Lower leg skin (tissue), 4 donors: Measurements from ENCODE around the gene ACTN3. TPM values are rescaled to one million over a fixed set of nuclear protein-coding genes. Genes with fewer than 3 reads are reported as not detected.

ENCODE experiments used
- DNase-seq, 2 donors: peaks; one replicate each; pipeline ENCODE4 v3.0.0-alpha.2; 2019; ENCODE audit warnings: low spot score in 2 of 2
- H3K4me3 ChIP-seq: fragments of 200-600 bp; sonication (generic); 2 replicates; pipeline ENCODE4 v1.5.1; 2017; ENCODE audit warnings: mild to moderate bottlenecking, low read depth; ENCODE audit not compliant: poor library complexity, severe bottlenecking
- POLR2A ChIP-seq, 2 donors: fragments of 450-650 bp; IDR thresholded peaks; one replicate each; pipeline ENCODE4 v1.6.1; 2016 to 2017; ENCODE audit warnings: antibody characterized with exemption in 2 of 2, mild to moderate bottlenecking in 1 of 2, moderate library complexity in 1 of 2
- WGBS, 2 donors: methylation state at CpG; one replicate each; pipeline ENCODE4 v1.1.5; 2018; 5-methylcytosine and 5-hydroxymethylcytosine counted together
- intact Hi-C: fragments of 100-400 bp; cut with DNase I; formaldehyde crosslinking; loops from one replicate; pipeline ENCODE4 v1.15.0; 2023; ENCODE audit warnings: low total_unique reads
- total RNA-seq, 4 donors: library from RNA; depleted of rRNA; stranded (reverse); fragments of >200 nt; gene quantifications; one replicate each; pipeline ENCODE4 v1.1.0, GENCODE V29; 2016
- TF ChIP-seq, protein P1 (sequence below), 3 donors: fragments of 450-650 bp; IDR thresholded peaks; one replicate each; pipeline ENCODE4 v1.5.1; 2016; ENCODE audit warnings: antibody characterized with exemption in 3 of 3, mild to moderate bottlenecking in 3 of 3, moderate library complexity in 2 of 3

The ACTN3 gene
- total RNA-seq, 4 donors from 2014 or later, result not detected

DNA sequence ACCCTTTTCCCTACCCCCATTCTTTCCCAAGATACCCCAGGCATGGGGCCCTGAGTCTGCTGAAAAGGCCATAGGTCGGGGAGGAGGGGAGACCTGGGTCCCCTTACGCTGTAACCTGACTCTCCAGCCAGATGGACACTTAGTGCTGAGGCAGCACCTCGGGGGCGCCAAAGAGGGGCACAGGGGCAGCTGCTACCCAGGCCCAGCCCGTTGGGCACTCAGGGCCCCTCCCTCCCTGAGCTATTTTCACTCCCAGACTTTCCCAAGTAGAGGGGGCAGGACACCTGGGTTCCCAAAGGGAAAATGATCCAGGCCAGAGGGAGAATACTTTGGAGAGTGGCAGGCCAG lies 933 bp downstream of the ACTN3 start:
- no peak for TF ChIP-seq POLR2A (IDR thresholded peaks at IDR 0.05)
- TF ChIP-seq, protein P1, sequence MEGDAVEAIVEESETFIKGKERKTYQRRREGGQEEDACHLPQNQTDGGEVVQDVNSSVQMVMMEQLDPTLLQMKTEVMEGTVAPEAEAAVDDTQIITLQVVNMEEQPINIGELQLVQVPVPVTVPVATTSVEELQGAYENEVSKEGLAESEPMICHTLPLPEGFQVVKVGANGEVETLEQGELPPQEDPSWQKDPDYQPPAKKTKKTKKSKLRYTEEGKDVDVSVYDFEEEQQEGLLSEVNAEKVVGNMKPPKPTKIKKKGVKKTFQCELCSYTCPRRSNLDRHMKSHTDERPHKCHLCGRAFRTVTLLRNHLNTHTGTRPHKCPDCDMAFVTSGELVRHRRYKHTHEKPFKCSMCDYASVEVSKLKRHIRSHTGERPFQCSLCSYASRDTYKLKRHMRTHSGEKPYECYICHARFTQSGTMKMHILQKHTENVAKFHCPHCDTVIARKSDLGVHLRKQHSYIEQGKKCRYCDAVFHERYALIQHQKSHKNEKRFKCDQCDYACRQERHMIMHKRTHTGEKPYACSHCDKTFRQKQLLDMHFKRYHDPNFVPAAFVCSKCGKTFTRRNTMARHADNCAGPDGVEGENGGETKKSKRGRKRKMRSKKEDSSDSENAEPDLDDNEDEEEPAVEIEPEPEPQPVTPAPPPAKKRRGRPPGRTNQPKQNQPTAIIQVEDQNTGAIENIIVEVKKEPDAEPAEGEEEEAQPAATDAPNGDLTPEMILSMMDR (IDR thresholded peaks at IDR 0.05), result no peak
- 50 to 52% methylated on average over 5 of the region's 5 CpGs for WGBS, 2 donors
- intact Hi-C loops, result no loop called here
- no peak for DNase-seq
- H3K4me3 ChIP-seq, result no peak overlapping the region

DNA sequence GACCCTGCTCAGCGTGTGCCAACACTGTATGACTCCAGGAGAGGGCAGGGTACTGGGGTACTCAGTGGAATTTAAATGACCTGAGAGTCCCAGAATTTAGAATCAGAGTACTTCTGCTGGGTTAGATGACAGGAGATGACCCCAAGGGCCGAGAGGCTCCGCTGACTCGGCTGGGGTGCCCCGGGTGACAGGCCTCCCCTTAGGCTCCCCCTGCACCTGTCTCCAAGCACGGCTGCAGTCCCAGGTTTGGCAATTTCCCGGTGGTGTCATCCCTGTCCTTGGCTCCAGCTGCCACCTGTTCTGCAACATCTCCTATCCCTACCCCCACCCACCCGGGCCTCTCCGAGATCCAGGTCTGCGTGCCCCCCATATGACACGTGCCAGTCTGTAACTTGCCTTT lies 1.3 kb downstream of the ACTN3 start:
- no peak overlapping the region for H3K4me3 ChIP-seq
- intact Hi-C loops, result no loop called here
- WGBS, 2 donors, result 31 to 45% methylated on average over 11 of the region's 11 CpGs
- TF ChIP-seq POLR2A (IDR thresholded peaks at IDR 0.05), result no peak
- TF ChIP-seq, protein P1 (IDR thresholded peaks at IDR 0.05), result no peak
- no peak for DNase-seq

DNA sequence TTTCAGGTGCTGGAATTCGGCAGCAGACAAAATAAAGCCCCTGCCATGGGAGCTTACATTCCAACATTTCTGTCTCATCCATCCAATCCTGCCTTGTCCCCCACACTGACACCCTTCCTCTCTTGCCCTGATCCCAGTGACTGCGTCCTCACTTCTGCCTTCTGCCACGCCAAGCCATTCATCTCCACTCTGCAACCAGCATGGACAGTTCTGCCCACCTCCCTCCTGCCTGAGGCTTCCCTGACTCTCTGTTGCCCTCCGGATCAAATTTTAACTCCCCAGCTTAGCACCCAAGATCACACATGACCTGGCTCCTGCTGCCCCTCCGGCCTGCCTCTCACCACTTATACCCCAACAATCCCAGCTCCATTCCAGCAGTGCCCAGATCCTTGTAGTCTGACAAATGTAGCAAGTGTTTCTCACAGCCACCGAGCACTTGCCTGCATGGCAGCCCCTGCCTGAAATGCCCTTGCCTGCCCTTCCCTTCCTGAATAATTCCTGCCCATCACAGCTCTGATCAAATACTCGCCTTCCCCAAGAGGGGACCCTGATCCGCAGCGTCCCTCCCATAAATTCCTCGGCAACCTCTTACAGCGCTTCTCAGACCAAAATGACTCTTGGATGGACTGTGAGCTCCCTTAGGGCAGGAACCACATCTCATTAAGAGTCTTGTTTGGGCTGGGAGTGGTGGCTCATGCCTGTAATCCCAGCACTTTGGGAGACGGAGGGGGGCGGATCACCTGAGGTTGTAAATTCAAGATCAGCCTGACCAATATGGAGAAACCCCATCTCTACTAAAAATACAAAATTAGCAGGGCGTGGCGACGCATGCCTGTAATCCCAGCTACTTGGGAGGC lies 2.3 kb downstream of the ACTN3 start:
- no peak for TF ChIP-seq POLR2A (IDR thresholded peaks at IDR 0.05)
- TF ChIP-seq, protein P1 (IDR thresholded peaks at IDR 0.05), result no peak
- intact Hi-C loops, result no loop called here
- DNase-seq, result no peak
- no peak overlapping the region for H3K4me3 ChIP-seq
- WGBS, 2 donors, result 53 to 56% methylated on average over 16 of the region's 16 CpGs

DNA sequence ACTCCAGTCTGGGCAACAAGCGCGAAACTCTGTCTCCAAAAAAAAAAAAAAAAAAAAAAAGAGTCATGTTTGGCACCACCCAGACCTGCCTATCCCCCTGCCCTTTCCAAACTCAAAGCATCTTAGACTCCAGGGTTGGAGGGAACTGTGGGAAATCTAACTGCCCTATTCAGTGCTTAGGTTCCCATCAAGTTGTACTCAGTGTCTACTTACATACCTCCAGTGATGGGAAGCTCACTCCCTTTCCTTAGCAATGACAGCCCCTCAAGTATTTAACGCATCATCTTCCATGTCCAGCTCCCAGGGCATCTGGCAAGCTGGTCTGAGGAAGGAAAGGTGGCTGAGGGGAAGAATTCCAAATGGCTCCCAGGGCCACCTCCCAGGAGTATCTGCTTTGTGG lies 3.0 kb downstream of the ACTN3 start:
- 88 to 94% methylated on average over 3 of the region's 3 CpGs for WGBS, 2 donors
- intact Hi-C loops, result no loop called here
- TF ChIP-seq, protein P1 (IDR thresholded peaks at IDR 0.05), result no peak
- TF ChIP-seq POLR2A (IDR thresholded peaks at IDR 0.05), result no peak

DNA sequence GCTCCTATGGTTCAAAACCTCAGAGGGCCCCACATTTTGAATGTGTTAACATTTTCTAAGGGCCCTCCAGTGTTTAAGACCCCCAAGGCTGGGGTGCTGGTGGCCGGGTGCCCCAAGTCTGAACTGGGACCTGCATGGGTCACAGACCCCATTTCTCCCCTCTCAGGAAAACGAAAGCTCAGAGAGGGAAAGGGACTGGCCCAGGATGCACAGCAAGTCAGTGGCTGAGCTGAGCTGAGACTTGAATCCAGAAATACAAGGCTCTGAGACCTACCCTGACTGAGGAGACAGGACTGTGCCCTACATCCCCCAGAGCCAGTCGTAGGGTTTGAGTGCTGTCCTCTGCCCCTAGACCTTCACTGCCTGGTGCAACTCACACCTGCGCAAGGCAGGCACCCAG lies 4.2 kb downstream of the ACTN3 start:
- H3K4me3 ChIP-seq, result no peak overlapping the region
- intact Hi-C loops, result no loop called here
- TF ChIP-seq, protein P1 (IDR thresholded peaks at IDR 0.05), result no peak
- no peak for TF ChIP-seq POLR2A (IDR thresholded peaks at IDR 0.05)
- DNase-seq, result no peak
- 78 to 90% methylated on average over 4 of the region's 4 CpGs for WGBS, 2 donors

More for the DNA sequence above, 3.0 kb downstream of the ACTN3 start:
- H3K4me3 ChIP-seq, result no peak overlapping the region
- DNase-seq, result no peak

DNA sequence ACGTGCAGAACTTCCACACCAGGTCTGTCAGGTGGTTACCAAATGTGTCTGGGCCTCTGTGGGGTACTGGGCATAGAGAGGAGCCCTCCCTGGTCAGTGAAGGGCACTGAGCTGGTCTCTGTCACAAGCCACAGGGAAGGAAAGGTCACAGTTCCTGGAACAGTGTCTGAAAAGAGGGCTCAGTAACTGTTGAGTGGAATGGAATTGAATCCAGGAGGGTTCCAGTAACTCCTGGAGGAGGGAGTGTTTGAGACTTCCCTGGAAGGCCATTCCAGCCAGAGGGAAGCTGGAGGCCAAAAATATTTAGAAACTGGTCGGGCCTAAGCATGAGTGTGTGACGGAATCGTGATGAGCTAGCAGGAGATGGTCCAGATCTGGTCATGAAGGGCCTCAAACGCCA lies 7.9 kb downstream of the ACTN3 start:
- TF ChIP-seq POLR2A (IDR thresholded peaks at IDR 0.05), result no peak
- no peak overlapping the region for H3K4me3 ChIP-seq
- DNase-seq, result no peak
- intact Hi-C loops, result no loop called here
- 68 to 83% methylated on average over 5 of the region's 5 CpGs for WGBS, 2 donors
